Mesendoderm (in vitro differentiated cells): ENCODE measurements around the gene IGF2.

Experiments
- DNase-seq: peaks from one replicate; pipeline ENCODE4 v3.0.0; 2013
- H2AK5ac ChIP-seq: 2 replicates; pipeline ENCODE4 v1.6.1; 2013; ENCODE audit warnings: low read length, inconsistent platforms
- H2BK120ac ChIP-seq: 2 replicates; pipeline ENCODE4 v1.6.1; 2013; ENCODE audit warnings: low read depth, mild to moderate bottlenecking, low read length, moderate library complexity, mixed read lengths
- H2BK15ac ChIP-seq: replicated peaks from 2 replicates; pipeline ENCODE4 v1.6.1; 2013; ENCODE audit warnings: low read depth, mild to moderate bottlenecking, moderate library complexity
- H2BK5ac ChIP-seq: 2 replicates; pipeline ENCODE4 v1.6.1; 2013; ENCODE audit warnings: low read length, inconsistent platforms
- H3K18ac ChIP-seq: 2 replicates; pipeline ENCODE4 v1.6.1; 2013; ENCODE audit warnings: mild to moderate bottlenecking, low read length, mixed read lengths
- H3K23ac ChIP-seq: one replicate; pipeline ENCODE4 v1.6.1; 2013; ENCODE audit warnings: low read length
- H3K27ac ChIP-seq: 2 replicates; pipeline ENCODE4 v1.5.1; 2013; ENCODE audit warnings: low read depth, mild to moderate bottlenecking, inconsistent platforms, low read length, moderate library complexity
- H3K27me3 ChIP-seq: 2 replicates; pipeline ENCODE4 v1.6.1; 2013; ENCODE audit warnings: low read length, control low read depth, mild to moderate bottlenecking, inconsistent platforms; ENCODE audit not compliant: insufficient read depth, poor library complexity
- H3K36me3 ChIP-seq: 2 replicates; pipeline ENCODE4 v1.6.1; 2013; ENCODE audit warnings: low read length, inconsistent platforms; ENCODE audit not compliant: control insufficient read depth, insufficient read depth
- H3K4ac ChIP-seq: one replicate; pipeline ENCODE4 v1.6.1; 2013; ENCODE audit warnings: low read depth, mild to moderate bottlenecking, low read length, moderate library complexity
- H3K4me1 ChIP-seq: 2 replicates; pipeline ENCODE4 v1.6.1; 2013; ENCODE audit warnings: low read depth, low read length, inconsistent platforms; ENCODE audit not compliant: control insufficient read depth
- H3K4me2 ChIP-seq: 2 replicates; pipeline ENCODE4 v1.6.1; 2013; ENCODE audit warnings: low read length
- H3K4me3 ChIP-seq: 2 replicates; pipeline ENCODE4 v1.5.1; 2013; ENCODE audit warnings: mild to moderate bottlenecking, low read length
- H3K56ac ChIP-seq: one replicate; pipeline ENCODE4 v1.6.1; 2013; ENCODE audit warnings: low read length
- H3K79me1 ChIP-seq: 2 replicates; pipeline ENCODE4 v1.6.1; 2013; ENCODE audit warnings: low read length, inconsistent platforms
- H3K79me2 ChIP-seq: 2 replicates; pipeline ENCODE4 v1.6.1; 2013; ENCODE audit warnings: mild to moderate bottlenecking, low read length; ENCODE audit not compliant: control insufficient read depth, insufficient read depth
- H3K9ac ChIP-seq: 2 replicates; pipeline ENCODE4 v1.6.1; 2013; ENCODE audit warnings: low read length, inconsistent platforms
- H4K5ac ChIP-seq: one replicate; pipeline ENCODE4 v1.6.1; 2013; ENCODE audit warnings: low read length
- H4K8ac ChIP-seq: one replicate; pipeline ENCODE4 v1.6.1; 2013; ENCODE audit warnings: low read depth, mild to moderate bottlenecking, control low read depth, low read length, moderate library complexity
- WGBS: extraction: QIAGEN DNeasy Blood & Tissue Kit; methylation state at CpG from one replicate; pipeline ENCODE4 v1.1.7; 2013; ENCODE audit warnings: low lambda C conversion rate, missing lambda C conversion rate; ENCODE audit not compliant: insufficient coverage; ENCODE audit errors: extremely low coverage; 5-methylcytosine and 5-hydroxymethylcytosine counted together

Gene IGF2

DNA sequence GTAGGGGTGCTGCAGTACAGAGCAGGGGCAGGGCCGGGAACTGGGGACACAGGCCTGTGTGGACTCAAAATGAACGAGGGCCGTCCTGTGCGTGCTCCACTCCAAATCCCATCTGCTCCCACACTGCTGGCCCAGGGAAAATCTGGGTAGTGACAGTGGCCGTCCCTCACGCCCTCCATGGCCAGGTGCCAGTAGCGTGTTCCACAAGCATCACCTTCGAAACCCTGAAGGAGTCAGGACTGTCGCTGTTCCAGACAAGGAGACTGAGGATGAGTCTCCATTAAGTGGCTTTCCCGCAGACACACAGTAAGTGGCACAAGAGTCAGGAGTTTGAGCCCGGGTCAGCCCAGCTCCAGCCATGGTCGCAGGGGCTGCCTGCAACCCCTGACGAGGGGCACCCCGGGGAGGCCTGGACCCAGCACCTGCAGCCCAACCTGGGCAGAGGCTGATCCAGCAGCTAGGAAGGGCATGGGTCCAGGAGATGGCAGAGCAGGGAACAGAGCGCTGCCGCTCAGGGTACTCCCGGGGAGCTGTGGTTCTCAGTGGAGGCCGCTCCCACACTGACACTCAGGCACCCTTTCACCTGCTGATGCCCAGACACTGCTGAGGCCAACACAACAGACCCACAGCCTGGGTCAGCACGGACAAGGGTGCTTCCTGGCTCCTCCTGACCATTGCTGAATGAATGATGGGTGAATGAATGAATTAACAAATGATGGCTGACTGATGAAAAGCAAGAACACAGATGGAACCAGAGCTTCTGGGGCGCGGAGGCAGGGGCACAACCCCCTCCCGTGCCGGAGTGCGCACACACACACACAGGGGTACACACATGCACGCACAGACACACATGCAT lies 35.3 kb downstream of the IGF2 start:
- no peaks in the 10 kb centered on the region for H3K36me3 ChIP-seq
- H3K23ac ChIP-seq: no peak overlapping the region
- no peaks in the 10 kb centered on the region for H3K79me2 ChIP-seq
- no peak overlapping the region for H3K4me2 ChIP-seq
- no peak overlapping the region for H3K18ac ChIP-seq
- no peak overlapping the region for H3K4ac ChIP-seq
- peaks cover 3% of the 10 kb centered on the region for H3K4me1 ChIP-seq
- H2BK15ac ChIP-seq: no peak overlapping the region
- no peak overlapping the region for H2BK120ac ChIP-seq
- DNase-seq: no peak
- H3K9ac ChIP-seq: no peak overlapping the region
- no peak overlapping the region for H3K4me3 ChIP-seq
- H2AK5ac ChIP-seq: no peak overlapping the region
- H3K79me1 ChIP-seq: no peaks in the 10 kb centered on the region
- no peak overlapping the region for H4K8ac ChIP-seq
- no peak overlapping the region for H4K5ac ChIP-seq
- no peak overlapping the region for H3K27ac ChIP-seq
- WGBS: no CpG with 5 or more reads among the region's 25 CpGs
- no peak overlapping the region for H3K56ac ChIP-seq
- H2BK5ac ChIP-seq: no peak overlapping the region
- H3K27me3 ChIP-seq: no peaks in the 10 kb centered on the region

DNA sequence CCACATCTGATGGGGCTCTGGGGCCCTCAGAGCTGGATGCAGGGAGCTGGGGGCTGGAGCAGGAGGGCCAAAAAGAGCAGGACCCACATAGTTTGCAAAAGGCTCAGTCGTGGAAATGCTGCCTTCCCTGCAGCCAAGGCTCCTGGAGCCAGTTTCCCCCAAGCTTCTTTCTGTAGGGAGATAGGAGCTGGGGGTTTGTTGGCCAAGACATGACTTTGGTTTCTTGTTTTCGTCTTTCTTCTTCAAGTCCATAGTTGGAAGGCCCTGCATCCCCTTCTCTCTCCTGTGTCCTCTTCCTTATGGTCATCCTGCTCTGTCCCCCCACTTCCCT lies 36.3 kb downstream of the IGF2 start:
- H4K8ac ChIP-seq: no peak overlapping the region
- H3K4ac ChIP-seq: no peak overlapping the region
- no peak for DNase-seq
- WGBS: no CpG with 5 or more reads among the region's 2 CpGs
- no peak overlapping the region for H3K56ac ChIP-seq
- H3K79me1 ChIP-seq: no peaks in the 10 kb centered on the region
- no peak overlapping the region for H2BK5ac ChIP-seq
- no peak overlapping the region for H3K4me3 ChIP-seq
- H4K5ac ChIP-seq: no peak overlapping the region
- no peaks in the 10 kb centered on the region for H3K27me3 ChIP-seq
- H2BK120ac ChIP-seq: no peak overlapping the region
- H3K4me1 ChIP-seq: peaks cover 3% of the 10 kb centered on the region
- no peaks in the 10 kb centered on the region for H3K36me3 ChIP-seq
- no peak overlapping the region for H2BK15ac ChIP-seq
- H3K23ac ChIP-seq: no peak overlapping the region
- no peak overlapping the region for H2AK5ac ChIP-seq
- H3K4me2 ChIP-seq: no peak overlapping the region
- no peak overlapping the region for H3K18ac ChIP-seq
- no peak overlapping the region for H3K27ac ChIP-seq
- H3K79me2 ChIP-seq: no peaks in the 10 kb centered on the region
- no peak overlapping the region for H3K9ac ChIP-seq

DNA sequence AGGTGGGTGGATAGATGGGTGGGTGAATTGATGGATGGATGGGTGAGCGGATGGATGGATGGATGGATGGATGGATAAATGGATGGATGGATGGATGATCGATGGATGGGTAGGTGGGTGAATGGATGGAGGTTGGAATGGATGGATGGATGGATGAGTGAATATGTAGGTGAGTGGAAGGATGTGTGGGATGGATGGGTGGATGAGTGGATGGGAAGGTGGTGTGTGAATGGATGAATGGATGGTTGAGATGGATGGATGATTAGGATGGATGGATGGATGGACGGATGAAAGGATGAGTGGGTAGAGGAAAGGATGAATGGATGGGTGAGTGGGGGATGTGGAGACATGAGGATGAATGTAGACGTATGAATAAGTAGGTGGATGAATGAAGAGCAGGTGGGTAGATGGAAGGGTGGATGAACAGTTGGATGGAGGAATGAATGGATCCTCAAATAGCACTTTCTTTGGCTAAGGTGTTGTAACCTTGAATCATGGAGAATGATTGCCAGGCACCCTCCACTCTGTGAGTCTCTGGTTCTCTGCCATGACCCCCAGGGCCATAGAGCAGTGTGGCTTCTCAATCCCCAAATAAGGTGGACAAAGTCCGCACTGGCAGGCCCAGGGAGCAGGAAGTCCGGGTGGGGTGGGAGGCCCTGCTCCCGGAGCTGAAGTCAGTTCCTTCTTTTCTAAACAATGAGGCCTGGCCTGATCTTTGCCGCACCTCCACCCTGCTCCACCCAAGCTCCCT lies 36.9 kb downstream of the IGF2 start:
- Histone ChIP-seq H4K5ac (no peak overlapping the region), H4K8ac (no peak overlapping the region), H3K4me2 (no peak overlapping the region), H3K79me1 (no peaks in the 10 kb centered on the region), H3K4me3 (no peak overlapping the region), H3K9ac (no peak overlapping the region), H3K18ac (no peak overlapping the region), H3K27me3 (no peaks in the 10 kb centered on the region), H2BK120ac (no peak overlapping the region), H3K4me1 (peaks cover 3% of the 10 kb centered on the region), H3K27ac (no peak overlapping the region), H3K79me2 (no peaks in the 10 kb centered on the region), H2BK5ac (no peak overlapping the region), H3K23ac (no peak overlapping the region), H2AK5ac (no peak overlapping the region), H3K56ac (no peak overlapping the region), H3K4ac (no peak overlapping the region), H2BK15ac (no peak overlapping the region), H3K36me3 (no peaks in the 10 kb centered on the region)
- DNase-seq: no peak
- WGBS: 100% methylated on average over 4 of the region's 8 CpGs

DNA sequence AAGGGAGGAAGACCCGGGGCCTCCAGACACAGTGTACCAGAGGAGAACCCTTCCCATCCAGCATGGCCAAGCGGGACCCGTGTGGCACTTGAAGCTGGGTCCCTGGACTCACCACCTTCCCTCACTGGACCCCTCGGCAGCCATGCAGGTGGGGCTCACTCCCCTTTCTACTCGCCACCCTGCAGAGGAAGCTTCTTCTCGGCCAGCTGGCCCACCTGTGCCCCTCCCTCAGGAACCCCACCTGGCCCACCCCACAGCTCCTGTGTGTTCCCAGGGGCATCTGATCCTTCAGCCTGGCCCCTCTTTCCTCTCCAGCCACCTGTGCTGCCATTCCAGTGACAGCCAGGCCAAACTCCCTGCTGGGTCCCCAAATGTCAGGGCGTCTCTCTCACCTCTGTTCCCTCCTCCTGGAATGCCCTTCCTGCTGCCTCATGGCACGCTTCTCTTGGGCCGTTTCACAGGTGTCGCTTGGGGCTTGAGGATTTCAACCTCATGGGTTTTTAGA lies 38.0 kb downstream of the IGF2 start:
- no peak overlapping the region for H3K9ac ChIP-seq
- H4K5ac ChIP-seq: no peak overlapping the region
- H4K8ac ChIP-seq: no peak overlapping the region
- no peaks in the 10 kb centered on the region for H3K79me1 ChIP-seq
- no peak overlapping the region for H3K4me2 ChIP-seq
- no peaks in the 10 kb centered on the region for H3K36me3 ChIP-seq
- no peak overlapping the region for H3K27ac ChIP-seq
- no peak overlapping the region for H2BK5ac ChIP-seq
- H2AK5ac ChIP-seq: no peak overlapping the region
- no peak overlapping the region for H3K18ac ChIP-seq
- DNase-seq: no peak
- H3K56ac ChIP-seq: no peak overlapping the region
- no peaks in the 10 kb centered on the region for H3K27me3 ChIP-seq
- H3K4ac ChIP-seq: no peak overlapping the region
- H3K4me1 ChIP-seq: peaks cover 5% of the 10 kb centered on the region
- no peak overlapping the region for H3K23ac ChIP-seq
- no peak overlapping the region for H3K4me3 ChIP-seq
- H3K79me2 ChIP-seq: no peaks in the 10 kb centered on the region
- no CpG with 5 or more reads among the region's 10 CpGs for WGBS
- no peak overlapping the region for H2BK120ac ChIP-seq
- no peak overlapping the region for H2BK15ac ChIP-seq

DNA sequence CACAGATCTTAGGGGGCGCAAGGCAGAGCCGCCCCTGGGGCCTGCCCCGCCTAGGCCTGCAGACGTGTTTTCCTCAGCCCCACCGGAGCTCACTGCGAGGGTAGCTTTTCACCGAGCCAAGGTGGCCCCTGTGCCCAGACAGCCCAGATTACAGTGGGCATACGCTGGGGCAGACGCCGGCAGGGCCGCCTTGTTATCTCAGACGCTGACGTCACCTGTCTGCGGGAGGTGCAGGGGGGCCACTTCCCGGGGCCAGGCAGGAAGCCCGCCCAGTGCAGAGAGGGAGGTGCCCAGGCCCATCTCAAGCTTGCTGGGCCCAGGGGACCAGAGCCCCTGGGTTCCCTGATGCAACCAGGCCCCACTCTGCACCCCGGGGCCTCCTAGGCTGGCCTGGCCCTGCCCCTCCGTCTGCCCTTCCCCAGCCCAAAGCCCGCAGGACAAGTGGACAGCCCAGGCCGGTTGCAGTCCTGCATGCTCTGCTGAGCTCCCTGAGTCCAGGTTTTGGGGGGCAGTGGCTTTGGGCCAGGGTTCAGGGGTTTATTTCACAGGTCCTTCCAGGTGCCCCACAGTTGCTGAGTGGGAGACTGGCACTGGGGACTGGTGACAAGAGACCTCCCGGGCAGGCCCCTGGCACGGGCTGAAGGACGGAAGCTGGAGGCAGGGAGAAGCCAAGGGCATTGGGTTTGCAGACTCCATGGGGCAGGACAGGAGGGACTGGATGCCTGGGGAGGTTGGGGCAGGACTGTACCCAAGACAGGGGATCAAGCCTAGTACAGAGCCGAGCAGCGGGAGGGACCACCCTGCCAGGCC lies 38.6 kb downstream of the IGF2 start:
- Histone ChIP-seq H3K18ac (no peak overlapping the region), H3K4me3 (no peak overlapping the region), H2BK5ac (no peak overlapping the region), H2BK15ac (no peak overlapping the region), H3K27ac (no peak overlapping the region), H3K4me1 (peaks cover 5% of the 10 kb centered on the region), H3K36me3 (no peaks in the 10 kb centered on the region), H3K79me2 (no peaks in the 10 kb centered on the region), H2AK5ac (no peak overlapping the region), H3K56ac (no peak overlapping the region), H3K9ac (no peak overlapping the region), H3K23ac (no peak overlapping the region), H3K79me1 (no peaks in the 10 kb centered on the region), H3K4ac (no peak overlapping the region), H4K8ac (no peak overlapping the region), H4K5ac (no peak overlapping the region), H2BK120ac (no peak overlapping the region), H3K4me2 (no peak overlapping the region), H3K27me3 (no peaks in the 10 kb centered on the region)
- no peak for DNase-seq
- WGBS: no CpG with 5 or more reads among the region's 25 CpGs
